Measurements from ENCODE around the gene SNRNP27.

GRCh38 chr2:69933839-69934613 is 40.3 kb downstream of the SNRNP27 start:
- TF ChIP-seq, protein P1, sequence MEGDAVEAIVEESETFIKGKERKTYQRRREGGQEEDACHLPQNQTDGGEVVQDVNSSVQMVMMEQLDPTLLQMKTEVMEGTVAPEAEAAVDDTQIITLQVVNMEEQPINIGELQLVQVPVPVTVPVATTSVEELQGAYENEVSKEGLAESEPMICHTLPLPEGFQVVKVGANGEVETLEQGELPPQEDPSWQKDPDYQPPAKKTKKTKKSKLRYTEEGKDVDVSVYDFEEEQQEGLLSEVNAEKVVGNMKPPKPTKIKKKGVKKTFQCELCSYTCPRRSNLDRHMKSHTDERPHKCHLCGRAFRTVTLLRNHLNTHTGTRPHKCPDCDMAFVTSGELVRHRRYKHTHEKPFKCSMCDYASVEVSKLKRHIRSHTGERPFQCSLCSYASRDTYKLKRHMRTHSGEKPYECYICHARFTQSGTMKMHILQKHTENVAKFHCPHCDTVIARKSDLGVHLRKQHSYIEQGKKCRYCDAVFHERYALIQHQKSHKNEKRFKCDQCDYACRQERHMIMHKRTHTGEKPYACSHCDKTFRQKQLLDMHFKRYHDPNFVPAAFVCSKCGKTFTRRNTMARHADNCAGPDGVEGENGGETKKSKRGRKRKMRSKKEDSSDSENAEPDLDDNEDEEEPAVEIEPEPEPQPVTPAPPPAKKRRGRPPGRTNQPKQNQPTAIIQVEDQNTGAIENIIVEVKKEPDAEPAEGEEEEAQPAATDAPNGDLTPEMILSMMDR (IDR thresholded peaks at IDR 0.05), result no peak
- TF ChIP-seq POLR2A (IDR thresholded peaks at IDR 0.05), result no peak

All from tibial nerve (tissue), 3 donors.